ENCODE data around the gene GRID2. TPM values are rescaled to one million over a fixed set of nuclear protein-coding genes. Genes with fewer than 3 reads are reported as not detected.

Gene GRID2
- total and polyA plus RNA-seq, 11 donors: 0.29 to 0.38 (median 0.33) TPM; not detected in 8

GRCh38 chr4:92506933-92507332, 203.2 kb downstream of the GRID2 start:
- ATAC-seq: no peak
- intact Hi-C loops (cut with DNase I): no loop called here
- H3K36me3 ChIP-seq: no peaks in the 10 kb centered on the region
- H3K27ac ChIP-seq: no peak overlapping the region
- no peaks in the 10 kb centered on the region for H3K4me1 ChIP-seq
- no peak for DNase-seq
- H3K27me3 ChIP-seq: no peaks in the 10 kb centered on the region
- H3K9me3 ChIP-seq: peaks cover 0 to 3% (median 0%) of the 10 kb centered on the region in 12 donors
- no peak overlapping the region for H3K4me3 ChIP-seq
- no peak for TF ChIP-seq CTCF (IDR thresholded peaks at IDR 0.05)
- TF ChIP-seq POLR2A (IDR thresholded peaks at IDR 0.05): no peak

GRCh38 chr4:92514627-92515026, 210.9 kb downstream of the GRID2 start:
- ATAC-seq: no peak
- no peak for TF ChIP-seq POLR2A (IDR thresholded peaks at IDR 0.05)
- TF ChIP-seq CTCF (IDR thresholded peaks at IDR 0.05): no peak
- Histone ChIP-seq H3K27ac (no peak overlapping the region), H3K4me3 (no peak overlapping the region), H3K4me1 (no peaks in the 10 kb centered on the region), H3K36me3 (no peaks in the 10 kb centered on the region), H3K27me3 (no peaks in the 10 kb centered on the region), H3K9me3 (no peaks in the 10 kb centered on the region)
- DNase-seq: no peak
- WGBS, 4 donors: 70 to 90% (median 77%) methylated on average over 1 of the region's 1 CpG
- intact Hi-C loops (cut with DNase I): no loop called here

- H3K9me3 ChIP-seq: no peaks in the 10 kb centered on the region
- WGBS, 4 donors: 62 to 68% (median 67%) methylated on average over 6 of the region's 6 CpGs
- H3K36me3 ChIP-seq: no peaks in the 10 kb centered on the region
- no peak overlapping the region for H3K4me3 ChIP-seq
- intact Hi-C loops (cut with DNase I): no loop called here
- no peak for DNase-seq
- no peak overlapping the region for H3K27ac ChIP-seq
- no peak for ATAC-seq
- TF ChIP-seq POLR2A (IDR thresholded peaks at IDR 0.05) (no peak), CTCF (IDR thresholded peaks at IDR 0.05) (no peak)
- H3K27me3 ChIP-seq: no peaks in the 10 kb centered on the region
- no peaks in the 10 kb centered on the region for H3K4me1 ChIP-seq
These were observed 212.7 kb downstream of the GRID2 start for GRCh38 chr4:92516450-92516849.

DNA sequence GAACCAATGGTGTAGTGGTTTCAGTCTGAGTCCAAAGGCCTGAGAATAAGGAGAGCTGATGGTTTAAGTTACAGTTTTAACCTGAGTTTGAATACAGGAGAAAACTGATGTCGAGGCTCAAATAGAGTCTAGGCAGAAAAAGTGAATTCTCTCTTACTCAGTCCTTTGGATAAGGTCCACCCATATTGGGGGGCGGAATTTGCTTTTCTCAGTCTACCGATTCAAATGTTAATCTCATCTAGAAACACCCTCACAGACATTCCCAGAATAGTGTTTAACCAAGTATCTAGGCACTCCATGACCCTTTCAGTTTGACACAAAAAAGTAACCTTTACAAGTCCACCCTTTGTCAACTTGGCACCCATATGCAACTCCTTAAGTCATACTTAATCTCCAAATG, 216.0 kb downstream of the GRID2 start:
- Histone ChIP-seq H3K4me1 (no peaks in the 10 kb centered on the region), H3K36me3 (no peaks in the 10 kb centered on the region), H3K27me3 (no peaks in the 10 kb centered on the region), H3K9me3 (no peaks in the 10 kb centered on the region), H3K4me3 (no peak overlapping the region), H3K27ac (no peak overlapping the region)
- no peak for ATAC-seq
- TF ChIP-seq CTCF (IDR thresholded peaks at IDR 0.05): no peak
- no peak for TF ChIP-seq POLR2A (IDR thresholded peaks at IDR 0.05)
- intact Hi-C loops (cut with DNase I): no loop called here
- no peak for DNase-seq
- WGBS, 4 donors: 82 to 94% (median 88%) methylated on average over 3 of the region's 3 CpGs
